Measurements from ENCODE around the gene FRMD8. TPM values are rescaled to one million over a fixed set of nuclear protein-coding genes. Genes with fewer than 3 reads are reported as not detected.
"Not testable (repeated sequence)": the region's sequence is repeated elsewhere in the genome, so short reads cannot be mapped to it uniquely, and the experiment has no call there.

Gene FRMD8
- total RNA-seq, 1 donor from 2014 or later, result 24.6 TPM

- DNase-seq, result no peak
These were observed 50.1 kb downstream of the FRMD8 start for GRCh38 chr11:65436412-65437032.

GRCh38 chr11:65437436-65438227 lies 51.2 kb downstream of the FRMD8 start:
- no peak for DNase-seq

GRCh38 chr11:65438257-65439151 lies 52.1 kb downstream of the FRMD8 start:
- DNase-seq, result no peak

- no peak for DNase-seq
These were observed 53.1 kb downstream of the FRMD8 start for GRCh38 chr11:65439331-65440181.

GRCh38 chr11:65440831-65441499 lies 54.5 kb downstream of the FRMD8 start:
- DNase-seq, result no peak

GRCh38 chr11:65442842-65443331 lies 56.5 kb downstream of the FRMD8 start:
- DNase-seq, result no peak

GRCh38 chr11:65444314-65445051 lies 58.0 kb downstream of the FRMD8 start:
- DNase-seq, result no peak

GRCh38 chr11:65445101-65445603 lies 58.7 kb downstream of the FRMD8 start:
- DNase-seq, result no peak

- no peak for DNase-seq
These were observed 59.4 kb downstream of the FRMD8 start for GRCh38 chr11:65445604-65446445.

GRCh38 chr11:65446446-65447277 lies 60.2 kb downstream of the FRMD8 start:
- DNase-seq, result no peak

GRCh38 chr11:65448074-65448417 lies 61.6 kb downstream of the FRMD8 start:
- no peak for DNase-seq

- no peak for DNase-seq
These were observed 62.1 kb downstream of the FRMD8 start for GRCh38 chr11:65448418-65449105.

- DNase-seq, result not testable (repeated sequence)
These were observed 64.9 kb downstream of the FRMD8 start for GRCh38 chr11:65451301-65451700.

- not testable (repeated sequence) for DNase-seq
These were observed 65.8 kb downstream of the FRMD8 start for GRCh38 chr11:65452259-65452658.

GRCh38 chr11:65452806-65453490 lies 66.5 kb downstream of the FRMD8 start:
- DNase-seq, result peak; percentile 89

- DNase-seq, result no peak
These were observed 67.9 kb downstream of the FRMD8 start for GRCh38 chr11:65454311-65454695.
